GM18502 (cell line): ENCODE measurements around the gene CD151.

Experiments
- ATAC-seq: cut with Tn5 transposase; IDR thresholded peaks from one replicate; pipeline ENCODE4 v1.9.1; 2021; ENCODE audit warnings: mild to moderate bottlenecking; ENCODE audit not compliant: unreplicated experiment, poor library complexity

CD151 gene

DNA sequence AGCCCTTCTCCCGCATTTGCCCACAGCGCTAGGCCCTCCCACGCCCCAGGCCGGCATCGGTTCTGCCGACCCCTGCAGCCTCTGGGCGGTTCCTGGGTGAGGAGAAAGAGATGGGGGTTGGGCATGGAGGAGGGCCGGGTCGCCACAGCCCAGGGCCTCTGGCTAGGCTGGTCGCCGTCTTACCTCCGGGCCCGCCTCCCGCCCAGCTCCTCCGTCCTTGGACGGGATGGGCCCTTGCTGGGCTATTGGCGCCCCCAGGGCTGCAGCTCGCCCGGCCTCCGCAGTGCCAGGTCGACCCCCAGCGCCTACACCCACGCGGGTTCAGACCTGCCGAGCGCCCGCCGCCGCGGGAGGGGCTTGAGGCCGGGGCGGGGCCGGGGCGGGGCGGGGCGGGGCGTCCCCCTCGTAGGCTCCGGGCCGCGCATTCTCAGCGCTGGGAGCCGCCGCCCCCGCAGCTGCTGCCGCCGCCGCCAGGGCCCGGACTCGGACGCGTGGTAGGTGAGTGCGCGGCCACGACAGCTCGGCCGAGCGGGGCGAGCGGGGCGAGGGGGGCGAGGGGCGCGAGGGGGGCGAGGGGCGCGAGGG, at the start of gene CD151:
Gene CD151, plus strand, starts transcription at position 424 of the 585 bp plus-strand sequence. CDS start 3,118 bp downstream, outside the sequence.
- ATAC-seq = peak; percentile 44

DNA sequence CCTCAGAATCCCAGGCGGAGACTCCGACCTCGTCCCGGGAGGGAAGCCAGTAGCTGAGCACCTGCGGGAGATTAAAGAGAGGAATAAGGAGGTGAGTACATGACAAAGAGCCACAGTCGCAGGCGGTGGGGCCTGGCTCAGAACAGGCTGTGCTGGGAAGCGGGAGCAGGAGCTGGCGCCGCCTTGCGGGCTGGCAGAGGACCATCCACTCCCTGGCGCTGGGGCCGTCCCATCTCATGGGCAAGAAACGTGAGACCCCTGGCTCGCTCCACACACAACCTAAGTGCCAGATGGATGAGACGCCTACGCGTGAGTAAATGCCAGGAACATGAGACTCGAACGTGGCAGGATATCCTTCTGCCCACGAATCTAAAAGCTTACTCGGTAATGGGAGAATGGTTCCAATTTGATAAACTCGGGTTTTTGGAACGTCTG, 49.2 kb upstream of the CD151 start:
- no peak for ATAC-seq

- no peak for ATAC-seq
Measured at GRCh38 chr11:786235-787083, 46.3 kb upstream of the CD151 start.

DNA sequence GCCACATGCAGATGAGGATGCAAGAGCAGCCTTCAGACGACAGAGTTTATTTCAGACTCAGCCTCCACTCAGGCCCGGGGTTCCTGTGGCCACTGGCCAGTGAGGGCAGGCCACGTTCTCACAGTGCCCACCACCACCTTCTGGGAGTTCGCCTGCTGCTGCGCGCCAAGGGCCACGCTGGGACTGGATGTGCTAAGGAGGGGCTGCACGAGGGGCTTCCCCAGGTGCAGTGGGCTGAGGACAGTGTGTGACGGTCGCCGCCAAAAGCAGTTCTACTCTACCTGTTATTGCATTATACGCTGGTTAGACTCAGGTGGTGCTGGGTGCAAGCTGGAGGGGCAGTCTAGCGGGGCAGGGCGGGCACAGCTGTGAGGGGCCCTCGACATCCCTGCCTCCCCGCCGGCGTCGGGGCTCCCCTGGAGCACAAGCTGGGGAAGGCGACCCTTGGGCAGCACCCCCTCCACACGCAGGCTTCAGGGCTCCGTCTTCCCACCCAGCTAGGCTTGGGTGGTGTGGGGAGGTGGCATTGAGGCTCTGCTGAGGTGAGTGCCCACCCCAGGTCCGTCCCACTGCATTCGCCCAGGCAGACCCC, 45.6 kb upstream of the CD151 start:
- no peak for ATAC-seq

DNA sequence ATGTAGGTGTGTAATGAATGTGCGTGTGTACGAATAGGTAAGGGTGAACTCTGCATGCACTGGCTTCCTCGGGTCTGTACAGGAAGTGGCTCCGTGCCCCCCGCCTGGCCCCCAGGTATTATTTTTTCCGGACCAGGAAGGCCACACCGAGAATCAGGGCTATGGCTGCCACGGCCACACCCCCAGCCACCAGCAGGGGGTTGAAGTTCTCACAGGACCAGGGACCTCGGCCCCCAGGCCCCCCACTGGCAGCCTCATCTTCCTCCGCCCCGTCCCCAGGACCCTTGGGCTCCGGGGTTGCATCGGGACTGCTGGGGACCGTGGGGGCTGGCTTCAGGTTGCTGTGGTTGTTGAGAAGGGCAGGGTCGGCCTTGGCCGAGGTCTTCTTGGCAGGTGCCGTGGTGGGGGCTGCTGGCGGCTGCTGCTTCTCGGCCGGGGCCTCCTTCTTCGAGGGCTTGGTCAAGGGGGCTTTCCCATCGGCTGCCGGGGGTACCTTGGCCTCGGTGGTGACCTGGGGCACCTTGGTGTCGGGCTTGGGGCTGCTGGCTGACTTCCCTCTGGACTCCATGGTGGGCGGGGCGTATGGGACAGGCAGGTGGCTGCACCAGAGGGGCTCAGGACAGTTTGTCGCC, 44.6 kb upstream of the CD151 start:
- ATAC-seq = no peak

- ATAC-seq = no peak
Measured at GRCh38 chr11:788953-789940, 43.5 kb upstream of the CD151 start.

GRCh38 chr11:789943-790342, 42.8 kb upstream of the CD151 start, which contains the start of gene CEND1:
CEND1 (minus strand) TSS chr11:790090; CDS start chr11:788576, 1,514 bp downstream.
- no peak for ATAC-seq

DNA sequence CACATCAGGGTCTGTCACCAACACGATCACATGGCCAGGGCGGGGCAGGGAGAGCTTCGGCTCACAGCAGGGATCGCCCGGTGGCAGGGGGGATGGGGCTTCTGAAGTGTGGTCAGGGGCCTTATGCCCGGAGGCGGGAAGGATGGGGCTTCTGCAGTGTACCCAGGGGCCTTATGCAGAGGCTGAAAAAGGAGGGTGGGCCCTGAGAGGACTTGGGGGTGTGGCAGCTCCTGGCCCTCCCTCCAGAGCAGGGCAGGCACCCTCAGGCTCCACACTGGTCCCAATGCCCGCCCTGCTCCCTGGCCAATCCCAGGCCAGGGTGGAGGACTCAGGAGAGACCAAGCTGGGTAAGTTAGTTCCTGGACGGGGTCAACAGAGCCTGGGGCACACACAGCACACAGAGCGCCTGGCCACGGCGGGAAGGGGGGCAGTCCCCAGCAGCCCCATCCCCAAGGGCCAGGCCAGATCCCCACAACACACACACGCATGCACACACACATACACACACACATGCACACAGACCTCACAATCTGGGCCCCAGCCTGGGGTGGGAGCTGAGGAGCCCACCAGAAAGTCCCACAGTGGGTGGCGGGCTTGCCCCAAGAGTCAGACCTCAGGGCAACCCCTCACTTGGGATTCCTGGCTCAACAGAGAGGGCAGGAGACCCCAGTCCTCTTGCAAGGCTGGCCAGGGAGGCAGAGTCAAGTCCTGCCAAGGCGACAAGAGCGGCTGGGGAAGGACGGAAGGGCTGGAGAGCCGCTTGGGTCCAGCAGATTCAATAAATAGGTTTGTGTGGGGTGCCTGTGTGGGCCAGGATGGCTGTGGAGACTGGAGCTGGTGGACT, 41.8 kb upstream of the CD151 start:
- no peak for ATAC-seq

GRCh38 chr11:791658-792534, 40.9 kb upstream of the CD151 start:
- no peak for ATAC-seq

GRCh38 chr11:792535-792821, 40.3 kb upstream of the CD151 start:
- no peak for ATAC-seq

- no peak for ATAC-seq
Measured at GRCh38 chr11:792873-793272, 39.9 kb upstream of the CD151 start.

GRCh38 chr11:793556-793955, 39.2 kb upstream of the CD151 start:
- ATAC-seq = no peak

- no peak for ATAC-seq
Measured at GRCh38 chr11:794013-794765, 38.6 kb upstream of the CD151 start.

DNA sequence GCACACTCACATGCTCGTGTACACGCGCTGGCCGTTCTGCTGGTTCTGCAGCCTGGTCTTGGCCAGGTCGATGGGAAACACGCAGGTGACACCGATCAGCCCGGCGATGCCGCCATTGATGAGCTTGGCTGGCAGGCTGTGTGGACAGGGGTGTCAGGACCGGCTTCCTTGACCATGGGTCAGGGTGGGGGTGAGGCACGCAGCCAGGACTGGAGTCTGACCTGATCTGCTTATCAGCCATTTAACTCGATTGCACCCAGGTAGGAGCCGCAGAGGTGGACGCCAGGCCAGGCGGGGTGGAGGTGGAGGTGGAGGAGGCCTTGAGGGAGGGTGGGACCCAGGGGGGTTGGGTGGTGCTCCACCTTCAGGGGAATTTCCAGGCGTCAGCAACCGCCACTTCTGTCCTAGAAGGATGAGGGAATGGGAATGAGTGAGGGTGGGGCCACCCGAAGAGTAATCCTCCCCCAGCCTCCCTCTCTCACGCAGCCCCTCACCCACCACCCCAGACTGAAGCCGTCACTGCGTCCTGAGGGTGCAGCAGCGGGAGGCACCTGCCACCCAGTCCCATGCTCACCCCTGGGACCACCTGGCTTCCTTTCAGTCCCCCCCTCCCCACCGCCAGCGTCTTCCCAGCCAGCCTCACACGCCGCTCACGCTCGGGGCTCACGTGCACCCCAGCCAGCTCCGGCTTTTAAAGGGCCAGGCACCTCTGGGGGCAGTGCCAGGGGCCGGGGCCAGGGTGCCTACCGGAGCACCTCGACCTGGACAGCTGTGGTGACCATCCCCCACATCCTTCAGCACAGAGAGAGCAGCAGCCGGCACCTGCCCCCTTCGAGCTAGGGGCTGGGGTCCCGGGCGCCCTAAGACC, 37.8 kb upstream of the CD151 start:
- ATAC-seq = no peak

DNA sequence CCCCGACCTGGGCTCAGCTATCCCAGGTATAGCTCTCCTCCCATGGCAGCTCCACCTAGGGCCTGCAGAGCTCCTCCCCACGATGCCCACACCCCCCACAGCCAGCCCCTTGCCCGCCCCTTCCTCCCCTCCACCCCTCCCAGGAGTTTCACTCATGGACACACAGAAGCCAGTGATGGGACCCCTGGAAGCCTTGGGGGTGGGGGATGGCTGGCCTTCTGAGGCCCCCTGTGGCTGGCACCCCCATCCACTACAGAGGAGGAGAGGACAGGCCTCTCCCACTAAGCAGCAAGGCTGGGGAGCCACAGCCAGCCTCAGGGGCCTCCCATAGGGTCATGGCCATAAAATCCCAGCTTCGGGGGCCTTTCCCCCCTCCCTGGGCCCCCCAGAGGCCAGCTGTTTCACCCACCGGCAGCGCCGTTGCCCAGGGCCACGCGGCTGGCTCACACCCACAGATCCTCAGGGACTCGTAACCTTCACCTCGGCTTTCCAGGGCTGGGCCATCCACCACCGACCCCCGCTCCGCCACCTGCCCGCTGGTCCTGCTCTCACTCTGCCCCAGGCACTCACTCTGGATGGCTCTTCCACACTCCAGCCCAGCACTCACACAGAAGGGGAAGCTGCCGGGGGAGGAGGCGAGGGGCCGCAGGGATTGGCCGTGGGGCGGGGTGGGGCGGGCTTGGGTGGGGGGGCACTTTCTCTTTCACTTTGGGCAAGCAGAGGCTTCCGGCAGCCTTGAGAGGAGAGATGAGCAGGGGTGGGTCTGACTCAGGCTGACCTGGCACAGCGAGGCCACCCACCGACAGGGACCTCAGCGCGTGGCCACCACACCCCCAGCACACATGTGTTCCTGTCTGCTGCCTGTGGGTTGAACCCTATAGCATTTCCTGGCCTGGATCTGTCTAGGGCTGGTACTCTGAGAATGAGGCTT, 36.9 kb upstream of the CD151 start:
- ATAC-seq = peak; percentile 30
